Central memory CD8-positive, alpha-beta T cell (primary cell): Measurements from ENCODE around the gene XBP1.
A peak's percentile ranks its signal among the peaks of the same experiment; 100 is the strongest.
"Not testable (repeated sequence)": the region's sequence is repeated elsewhere in the genome, so short reads cannot be mapped to it uniquely, and the experiment has no call there.

Experiments used
- ATAC-seq: fragments of 150-1000 bp; cut with Tn5 transposase; replicated peaks from 2 replicates; pipeline ENCODE4 v1.10.0; 2022; ENCODE audit warnings: mild to moderate bottlenecking, moderate FRiP score, moderate number of reproducible peaks; ENCODE audit not compliant: poor library complexity, severe bottlenecking; ENCODE audit errors: extremely low read depth
- DNase-seq, 2 donors: peaks; one replicate each; pipeline ENCODE4 v3.0.0; 2021; ENCODE audit warnings: low spot score in 2 of 2
- H3K27ac Mint-ChIP-seq: one replicate; pipeline ENCODE4 v1.8.0; 2022; ENCODE audit warnings: low read depth, mild to moderate bottlenecking, moderate library complexity, mixed read lengths
- H3K27me3 Mint-ChIP-seq: one replicate; pipeline ENCODE4 v1.8.0; 2022; ENCODE audit warnings: mixed read lengths
- H3K36me3 Mint-ChIP-seq: one replicate; pipeline ENCODE4 v1.8.0; 2022; ENCODE audit warnings: mild to moderate bottlenecking, moderate library complexity, mixed read lengths; ENCODE audit not compliant: insufficient read depth
- H3K4me1 Mint-ChIP-seq: one replicate; pipeline ENCODE4 v1.8.0; 2022; ENCODE audit warnings: mixed read lengths
- H3K4me3 Mint-ChIP-seq: one replicate; pipeline ENCODE4 v1.8.0; 2022; ENCODE audit warnings: mild to moderate bottlenecking, moderate library complexity, mixed read lengths
- H3K9me3 Mint-ChIP-seq: one replicate; pipeline ENCODE4 v1.8.0; 2022; ENCODE audit warnings: mixed read lengths

XBP1 gene

GRCh38 chr22:28800308-28801041 is at the start of gene XBP1:
Gene XBP1 (minus strand): TSS chr22:28800569.
- no peaks in the 10 kb centered on the region for H3K9me3 Mint-ChIP-seq
- H3K4me3 Mint-ChIP-seq = peak within 1 kb of the TSS; percentile 87
- peaks cover 55% of the 10 kb centered on the region for H3K4me1 Mint-ChIP-seq
- H3K36me3 Mint-ChIP-seq = peaks cover 56% of the 10 kb centered on the region
- H3K27me3 Mint-ChIP-seq = no peaks in the 10 kb centered on the region
- H3K27ac Mint-ChIP-seq = peak within 1 kb of the TSS; percentile 98
- peak; percentile 83 to 86 for DNase-seq
- ATAC-seq = peak; percentile 96

- Mint-ChIP-seq H3K27me3 (no peaks in the 10 kb centered on the region), H3K4me3 (no peak overlapping the region), H3K4me1 (no peaks in the 10 kb centered on the region), H3K36me3 (no peaks in the 10 kb centered on the region), H3K27ac (no peak overlapping the region), H3K9me3 (peaks cover 5% of the 10 kb centered on the region)
- DNase-seq = no peak
- ATAC-seq = no peak
Observed at GRCh38 chr22:28846994-28847393, 46.6 kb upstream of the XBP1 start.

- not testable (repeated sequence) for H3K27ac Mint-ChIP-seq, H3K27me3 Mint-ChIP-seq
Observed at GRCh38 chr22:28844277-28844676, 43.9 kb upstream of the XBP1 start.

GRCh38 chr22:28843633-28844032 is 43.3 kb upstream of the XBP1 start:
- Mint-ChIP-seq H3K4me3 (no peak overlapping the region), H3K27me3 (no peaks in the 10 kb centered on the region), H3K9me3 (peaks cover 4% of the 10 kb centered on the region), H3K27ac (no peak overlapping the region), H3K36me3 (no peaks in the 10 kb centered on the region), H3K4me1 (no peaks in the 10 kb centered on the region)
- ATAC-seq = no peak
- DNase-seq = no peak

More at GRCh38 chr22:28844277-28844676, 43.9 kb upstream of the XBP1 start:
- not testable (repeated sequence) for H3K4me3 Mint-ChIP-seq, ATAC-seq, DNase-seq, H3K4me1 Mint-ChIP-seq, H3K36me3 Mint-ChIP-seq, H3K9me3 Mint-ChIP-seq

GRCh38 chr22:28841111-28841510 is 40.7 kb upstream of the XBP1 start:
- H3K9me3 Mint-ChIP-seq = no peaks in the 10 kb centered on the region
- no peak for DNase-seq
- H3K4me1 Mint-ChIP-seq = no peaks in the 10 kb centered on the region
- H3K27me3 Mint-ChIP-seq = no peaks in the 10 kb centered on the region
- H3K36me3 Mint-ChIP-seq = no peaks in the 10 kb centered on the region
- no peak for ATAC-seq
- no peak overlapping the region for H3K4me3 Mint-ChIP-seq
- H3K27ac Mint-ChIP-seq = no peak overlapping the region

- Mint-ChIP-seq H3K4me1 (peaks cover under 1% of the 10 kb centered on the region), H3K4me3 (no peak overlapping the region), H3K9me3 (no peaks in the 10 kb centered on the region), H3K27me3 (no peaks in the 10 kb centered on the region), H3K27ac (peak overlapping the region; percentile 70), H3K36me3 (no peaks in the 10 kb centered on the region)
- DNase-seq (no peak), ATAC-seq (no peak)
Observed at GRCh38 chr22:28838971-28839370, 38.6 kb upstream of the XBP1 start.

GRCh38 chr22:28837640-28838039 is 37.3 kb upstream of the XBP1 start:
- no peaks in the 10 kb centered on the region for H3K9me3 Mint-ChIP-seq
- no peak overlapping the region for H3K4me3 Mint-ChIP-seq
- peaks cover 11% of the 10 kb centered on the region for H3K4me1 Mint-ChIP-seq
- H3K27ac Mint-ChIP-seq = no peak overlapping the region
- H3K27me3 Mint-ChIP-seq = no peaks in the 10 kb centered on the region
- no peaks in the 10 kb centered on the region for H3K36me3 Mint-ChIP-seq
- DNase-seq (no peak), ATAC-seq (no peak)

- peaks cover 2% of the 10 kb centered on the region for H3K36me3 Mint-ChIP-seq
- H3K27ac Mint-ChIP-seq = no peak overlapping the region
- DNase-seq (no peak), ATAC-seq (no peak)
- no peak overlapping the region for H3K4me3 Mint-ChIP-seq
- peaks cover 22% of the 10 kb centered on the region for H3K4me1 Mint-ChIP-seq
- no peaks in the 10 kb centered on the region for H3K9me3 Mint-ChIP-seq
- H3K27me3 Mint-ChIP-seq = no peaks in the 10 kb centered on the region
Observed at GRCh38 chr22:28835630-28836189, 35.3 kb upstream of the XBP1 start.

- H3K4me1 Mint-ChIP-seq = peaks cover 31% of the 10 kb centered on the region
- H3K9me3 Mint-ChIP-seq = no peaks in the 10 kb centered on the region
- peak overlapping the region; percentile 83 for H3K27ac Mint-ChIP-seq
- H3K36me3 Mint-ChIP-seq = peaks cover 2% of the 10 kb centered on the region
- ATAC-seq (no peak), DNase-seq (no peak)
- no peak overlapping the region for H3K4me3 Mint-ChIP-seq
- H3K27me3 Mint-ChIP-seq = no peaks in the 10 kb centered on the region
Observed at GRCh38 chr22:28833276-28833923, 33.0 kb upstream of the XBP1 start.

- peaks cover 2% of the 10 kb centered on the region for H3K36me3 Mint-ChIP-seq
Observed at GRCh38 chr22:28832731-28833130, 32.4 kb upstream of the XBP1 start.

GRCh38 chr22:28831140-28832072 is 31.0 kb upstream of the XBP1 start:
- Mint-ChIP-seq H3K27me3 (no peaks in the 10 kb centered on the region), H3K4me3 (no peak overlapping the region), H3K4me1 (peaks cover 46% of the 10 kb centered on the region), H3K36me3 (peaks cover 2% of the 10 kb centered on the region), H3K9me3 (no peaks in the 10 kb centered on the region), H3K27ac (peak overlapping the region; percentile 67)
- DNase-seq (no peak), ATAC-seq (no peak)

More at GRCh38 chr22:28832731-28833130, 32.4 kb upstream of the XBP1 start:
- DNase-seq (no peak), ATAC-seq (no peak)
- Mint-ChIP-seq H3K4me3 (no peak overlapping the region), H3K27ac (peak overlapping the region; percentile 83), H3K9me3 (no peaks in the 10 kb centered on the region), H3K4me1 (peaks cover 36% of the 10 kb centered on the region), H3K27me3 (no peaks in the 10 kb centered on the region)

- no peak for DNase-seq
- no peak overlapping the region for H3K27ac Mint-ChIP-seq
- no peaks in the 10 kb centered on the region for H3K9me3 Mint-ChIP-seq
- H3K4me3 Mint-ChIP-seq = no peak overlapping the region
- ATAC-seq = no peak
- no peaks in the 10 kb centered on the region for H3K27me3 Mint-ChIP-seq
- H3K4me1 Mint-ChIP-seq = peaks cover 46% of the 10 kb centered on the region
- peaks cover 2% of the 10 kb centered on the region for H3K36me3 Mint-ChIP-seq
Observed at GRCh38 chr22:28830441-28830840, 30.1 kb upstream of the XBP1 start.
